Stimulated activated CD8-positive, alpha-beta memory T cell treated with anti-CD3 and anti-CD28 coated beads, Interleukin-12 subunit alpha, Interleukin-12 subunit beta, amount 100 ng/mL, for 4 hours (primary cell): ENCODE results near the gene MBNL3.

ENCODE experiments used
- DNase-seq: peaks from one replicate; pipeline ENCODE4 v3.0.0-alpha.2; 2020; ENCODE audit warnings: low read depth

MBNL3 gene

GRCh38 chrX:132414404-132414803 is 74.4 kb downstream of the MBNL3 start:
- no peak for DNase-seq

DNA sequence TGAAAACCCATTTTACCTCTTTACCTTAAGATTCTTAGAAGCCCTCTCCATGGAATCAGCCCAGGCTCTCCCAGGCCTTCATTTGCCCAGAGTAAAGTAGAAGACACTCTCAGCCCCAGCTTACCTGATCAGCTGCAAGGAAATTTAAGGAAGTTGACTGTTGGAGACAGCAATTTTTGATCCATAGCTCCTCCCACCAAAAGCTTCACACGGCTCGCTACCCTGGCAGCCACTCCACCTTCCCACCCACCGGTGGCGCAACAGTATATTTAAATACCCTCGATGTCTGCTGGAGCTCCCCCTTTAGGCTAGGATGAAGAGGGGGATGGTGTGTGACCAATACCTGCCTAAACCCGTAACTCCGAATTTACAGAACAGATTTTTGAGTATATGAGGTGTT is 75.4 kb downstream of the MBNL3 start:
- DNase-seq = no peak

DNA sequence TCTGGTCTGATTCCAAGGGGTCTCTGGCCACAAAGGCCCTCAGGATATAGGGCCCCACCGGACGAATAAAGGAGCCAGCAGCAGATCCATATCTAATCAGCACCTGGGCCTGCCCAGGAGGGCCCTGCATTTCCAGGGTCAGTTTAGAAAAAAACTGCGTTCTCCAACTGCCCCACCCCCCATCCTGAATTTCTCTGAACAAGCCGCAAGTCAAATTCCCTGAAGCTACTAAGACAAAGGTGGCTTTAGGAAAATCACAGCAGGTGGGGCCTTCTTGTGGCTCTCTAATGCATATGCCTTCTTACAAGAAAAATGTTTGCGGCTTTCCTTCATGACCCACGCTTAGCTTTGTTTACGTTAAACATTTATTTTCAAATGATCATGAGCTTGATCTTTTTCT is 76.6 kb downstream of the MBNL3 start:
- DNase-seq = no peak

GRCh38 chrX:132411310-132411977 is 77.4 kb downstream of the MBNL3 start:
- DNase-seq = no peak

DNA sequence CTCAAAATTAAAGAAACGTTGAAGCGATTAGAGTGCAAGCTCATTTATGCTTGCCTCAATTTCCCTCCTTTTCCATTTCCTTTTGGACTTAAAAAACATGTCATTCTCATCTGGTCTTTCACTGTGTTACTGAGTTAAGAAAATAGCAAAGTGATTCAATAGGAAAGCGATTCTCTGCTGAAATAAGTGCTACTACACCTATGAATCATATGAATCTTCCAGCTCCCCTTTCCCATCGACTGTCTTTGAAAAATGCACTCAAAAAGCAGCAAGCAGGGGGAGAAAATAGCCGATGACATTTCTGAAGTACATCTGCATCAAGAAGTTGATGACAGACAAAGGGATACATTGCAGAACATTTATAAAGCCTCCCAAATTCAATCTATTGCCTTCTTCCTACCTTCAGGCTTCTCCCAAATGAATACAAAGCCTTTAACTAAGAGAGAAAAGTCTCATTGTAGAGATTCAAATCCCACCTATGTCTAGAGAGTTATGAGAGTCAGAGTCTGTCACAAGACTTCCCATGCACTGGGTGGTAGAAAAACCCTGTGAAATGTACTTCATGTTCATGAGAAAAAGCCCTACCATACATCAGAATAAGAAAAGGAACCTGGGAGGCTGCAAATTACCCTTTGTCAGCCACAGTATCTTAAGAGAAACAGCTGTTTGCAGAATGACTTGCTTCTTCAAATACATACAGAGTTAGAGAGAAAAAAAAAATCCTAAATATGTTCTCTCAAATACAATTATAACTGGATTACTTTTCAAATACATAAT is 78.9 kb downstream of the MBNL3 start:
- DNase-seq = no peak

- DNase-seq = no peak
These were observed 81.1 kb downstream of the MBNL3 start for GRCh38 chrX:132407691-132408090.

DNA sequence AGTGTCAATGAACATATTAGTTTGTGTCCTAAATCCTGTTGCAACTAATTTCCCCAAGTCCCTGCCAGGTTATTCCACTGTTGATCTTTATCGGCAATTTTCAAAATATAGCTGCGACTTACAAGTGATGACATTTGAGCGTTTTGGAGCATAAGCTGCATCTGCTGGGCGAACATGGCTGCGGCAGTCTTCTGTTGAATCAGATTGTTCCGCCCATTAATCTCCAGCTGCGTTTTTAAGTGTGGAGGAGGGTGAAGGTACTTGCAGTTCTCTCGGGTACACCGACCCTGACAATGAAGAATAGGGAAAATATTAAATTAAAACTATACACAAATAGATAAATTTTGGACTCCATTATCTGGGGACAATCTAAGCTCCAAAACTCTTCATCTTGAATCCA is 82.7 kb downstream of the MBNL3 start:
- no peak for DNase-seq

DNA sequence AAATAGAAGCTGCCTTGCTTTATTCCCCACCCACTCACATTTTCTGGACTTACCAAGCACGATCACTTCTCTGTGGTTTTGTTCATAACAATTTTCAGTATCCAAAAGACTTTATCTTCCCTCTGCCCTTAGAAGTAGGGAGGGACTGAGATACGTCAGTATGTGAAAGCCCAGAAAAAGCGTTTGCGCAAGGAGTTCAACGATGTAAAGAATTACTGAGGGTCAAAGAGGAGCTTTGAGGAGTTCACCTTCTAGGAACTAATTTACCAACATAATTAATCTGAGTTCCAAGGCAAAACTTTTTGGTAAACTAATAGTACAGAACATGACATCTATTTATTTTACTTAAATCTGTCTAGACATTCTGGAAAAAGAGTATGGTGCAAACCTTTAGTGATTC is 84.6 kb downstream of the MBNL3 start:
- no peak for DNase-seq

- no peak for DNase-seq
These were observed 86.9 kb downstream of the MBNL3 start for GRCh38 chrX:132401935-132402334.

DNA sequence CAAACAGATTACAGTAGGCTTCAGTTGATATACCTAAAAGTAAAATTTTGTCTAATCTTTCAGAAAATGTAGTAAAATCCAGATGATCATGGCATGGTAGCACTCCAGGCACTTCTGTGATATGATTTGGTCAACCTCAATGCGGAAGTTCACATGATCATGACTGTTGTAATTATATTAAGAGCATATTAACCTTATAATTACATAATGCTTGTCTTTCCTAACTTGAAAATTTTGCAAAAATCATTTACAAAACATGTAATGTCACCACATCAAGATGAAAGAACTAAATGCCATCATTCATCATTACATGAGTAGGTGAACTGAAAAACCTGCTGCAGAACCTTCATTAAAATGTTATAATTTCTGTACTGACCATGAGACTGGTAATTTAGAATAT is 88.1 kb downstream of the MBNL3 start:
- DNase-seq = no peak

- DNase-seq = no peak
These were observed 93.2 kb downstream of the MBNL3 start for GRCh38 chrX:132395645-132396044.

DNA sequence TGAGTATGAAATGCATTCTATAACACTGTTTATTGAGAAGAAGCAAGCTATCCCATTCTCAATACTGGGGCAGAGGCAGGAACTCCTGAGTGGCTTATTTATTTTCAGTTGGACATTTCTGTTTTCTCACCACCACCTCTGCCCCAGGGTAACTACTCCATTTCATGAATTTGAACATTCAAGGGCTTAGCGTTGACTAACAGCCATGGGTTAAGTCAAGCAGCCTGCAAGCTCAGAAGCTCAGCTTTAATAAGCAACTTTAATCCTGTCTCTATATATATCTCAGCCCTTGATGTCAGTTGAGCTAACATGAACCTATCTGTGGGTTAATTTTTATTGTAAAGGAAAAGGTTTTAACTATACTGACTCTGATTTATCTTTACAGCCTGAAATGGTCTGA is 93.8 kb downstream of the MBNL3 start:
- no peak for DNase-seq

GRCh38 chrX:132394591-132394990 is 94.2 kb downstream of the MBNL3 start:
- no peak for DNase-seq

DNA sequence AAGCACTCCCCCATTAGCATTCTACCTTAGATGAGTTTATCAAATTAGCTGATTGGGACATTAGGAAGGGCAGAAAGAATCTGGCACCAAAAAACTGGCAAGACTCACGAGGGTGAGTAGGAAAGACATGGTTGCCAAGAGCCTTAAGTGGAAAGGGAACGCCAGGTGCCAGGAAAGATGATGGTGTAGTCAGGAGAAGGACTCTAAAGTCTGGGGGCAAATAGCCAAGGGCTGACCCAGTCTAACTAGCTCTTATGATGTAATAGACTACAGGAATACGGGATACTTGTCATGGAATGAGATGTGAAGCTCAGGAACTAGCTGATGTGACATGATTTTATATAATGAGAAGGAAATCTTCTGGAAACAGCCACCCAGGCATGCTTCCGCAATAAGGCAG is 94.8 kb downstream of the MBNL3 start:
- no peak for DNase-seq

- no peak for DNase-seq
These were observed 95.4 kb downstream of the MBNL3 start for GRCh38 chrX:132393485-132393884.

DNA sequence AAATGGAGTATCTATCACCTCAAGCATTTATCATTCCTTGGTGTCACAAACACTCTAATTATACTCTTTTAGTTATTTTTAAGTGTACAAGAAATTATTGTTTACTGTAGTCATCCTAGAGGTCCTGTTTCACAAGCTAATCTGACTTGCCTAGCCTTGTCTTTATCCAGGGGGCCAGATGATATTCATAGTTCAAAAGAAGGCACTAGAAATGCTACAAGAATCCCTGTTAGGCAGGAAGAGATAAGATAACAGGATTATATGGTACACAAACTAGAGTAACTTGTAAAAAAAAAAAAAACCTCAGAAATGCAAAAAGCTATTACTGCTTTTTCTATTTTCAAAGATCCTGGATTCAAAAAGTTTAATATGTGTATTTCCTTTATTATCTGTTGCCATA is 95.8 kb downstream of the MBNL3 start:
- DNase-seq = no peak

GRCh38 chrX:132390792-132391191 is 98.0 kb downstream of the MBNL3 start:
- DNase-seq = no peak

GRCh38 chrX:132389480-132389879 is 99.4 kb downstream of the MBNL3 start:
- no peak for DNase-seq

DNA sequence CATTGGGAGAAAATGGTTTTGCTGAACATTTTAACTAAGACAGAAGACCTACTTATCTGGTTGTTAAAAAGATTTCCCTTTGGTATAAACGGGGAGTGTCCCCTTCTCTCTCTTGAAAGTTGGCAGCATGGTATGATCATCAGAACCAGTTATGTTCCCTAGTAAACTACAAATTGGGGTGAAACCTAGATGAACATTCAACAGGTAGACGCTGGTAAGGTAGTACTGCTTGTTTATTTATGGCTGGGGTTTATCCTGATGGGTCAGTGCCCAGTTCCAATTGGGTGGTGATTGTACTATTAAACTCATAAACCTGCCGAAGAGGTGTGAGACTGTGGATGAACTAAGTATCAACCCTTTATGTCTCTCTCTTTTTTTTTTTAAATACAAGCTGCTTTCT is 100.5 kb downstream of the MBNL3 start:
- no peak for DNase-seq

DNA sequence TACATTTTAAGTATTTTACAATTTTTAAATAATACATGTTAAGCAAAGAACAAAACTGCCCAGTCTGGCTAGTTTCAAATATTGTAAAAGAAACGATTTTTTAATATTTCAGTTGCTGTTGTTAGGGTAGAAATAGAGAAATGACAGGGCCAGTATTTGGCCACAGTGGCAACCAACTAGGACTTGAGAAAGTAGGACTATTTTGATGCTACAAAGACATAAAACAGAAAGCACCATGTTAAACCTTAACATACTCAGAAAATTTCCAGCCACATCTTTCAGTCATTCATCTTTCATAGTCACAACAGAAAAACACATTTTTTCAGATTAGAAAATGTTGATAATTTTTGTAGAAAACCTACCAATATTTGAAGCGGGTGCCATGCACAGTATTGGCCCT is 104.5 kb downstream of the MBNL3 start:
- DNase-seq = no peak

DNA sequence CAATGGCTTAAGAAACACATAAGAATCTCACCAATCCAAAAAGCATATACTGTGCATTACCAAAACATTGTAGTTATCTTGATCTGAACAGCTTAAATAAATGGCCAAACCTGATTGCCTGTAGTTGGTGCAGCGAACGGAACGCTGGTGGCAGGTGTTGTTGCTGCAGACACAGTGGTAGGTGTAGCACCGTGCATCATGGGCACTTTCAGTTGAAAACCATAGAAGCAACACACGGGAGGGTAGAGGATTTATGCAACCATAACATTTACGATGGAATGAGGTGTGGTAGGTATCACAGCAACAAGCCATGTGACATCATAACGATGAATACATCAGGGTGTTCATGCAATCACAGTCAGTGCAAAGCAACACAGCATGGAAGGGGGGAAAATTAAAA is 106.8 kb downstream of the MBNL3 start:
- no peak for DNase-seq

GRCh38 chrX:132378281-132378680 is 110.6 kb downstream of the MBNL3 start:
- DNase-seq = no peak

DNA sequence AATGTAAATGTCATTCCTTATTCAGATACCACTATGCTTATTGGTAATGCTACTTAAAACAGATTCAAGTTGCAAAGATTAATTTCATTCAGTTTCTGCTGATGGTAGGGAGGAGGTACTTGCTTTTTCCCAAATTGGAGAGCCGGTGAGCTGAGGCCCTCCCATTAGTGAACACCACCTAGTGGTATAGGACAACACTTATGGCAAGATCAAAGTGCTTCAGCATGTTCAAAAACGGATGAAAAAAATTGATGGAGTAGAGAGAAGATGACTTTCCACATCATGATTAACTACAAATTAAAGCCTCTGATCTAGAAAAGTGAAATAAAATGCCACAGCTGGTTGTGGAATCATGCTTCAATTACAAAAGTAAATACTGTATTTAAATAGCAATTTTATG is 112.9 kb downstream of the MBNL3 start:
- DNase-seq = no peak

DNA sequence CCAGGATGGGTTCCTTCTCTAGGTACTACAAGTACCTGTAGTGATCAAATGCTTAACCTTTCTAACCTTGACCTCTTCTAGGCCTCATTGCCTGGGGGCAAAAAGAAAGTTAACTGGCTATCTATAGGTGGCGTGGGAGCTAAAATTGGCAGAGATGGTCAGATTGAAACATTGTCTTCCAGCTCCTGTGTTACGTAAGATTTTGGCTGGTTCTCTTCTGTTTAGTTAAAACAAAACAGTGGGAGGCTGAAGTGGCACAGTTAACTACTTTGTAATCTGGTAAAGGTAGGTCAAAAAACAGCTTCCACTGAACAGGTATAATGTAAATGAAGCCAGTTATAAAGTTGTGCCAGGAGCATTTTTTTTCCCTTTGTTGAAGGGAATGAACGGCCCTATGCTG is 115.2 kb downstream of the MBNL3 start:
- DNase-seq = no peak
